A172 (cell line): ENCODE measurements around the gene MRPS11. TPM values are rescaled to one million over a fixed set of nuclear protein-coding genes. Genes with fewer than 3 reads are reported as not detected.
"Not testable (repeated sequence)": the region's sequence is repeated elsewhere in the genome, so short reads cannot be mapped to it uniquely, and the experiment has no call there.

Experiments used
- DNase-seq: peaks from one replicate; pipeline ENCODE4 v3.0.0-alpha.2; 2015; ENCODE audit warnings: low spot score
- total RNA-seq: library from RNA; depleted of rRNA; stranded (reverse); fragments of >200 nt; shearing (Covaris generic); gene quantifications from 2 replicates; pipeline ENCODE4 v1.2.3, GENCODE V29; 2014; rRNA removed

The MRPS11 gene
- 51.1 and 106 TPM in 2 replicates for total RNA-seq

DNA sequence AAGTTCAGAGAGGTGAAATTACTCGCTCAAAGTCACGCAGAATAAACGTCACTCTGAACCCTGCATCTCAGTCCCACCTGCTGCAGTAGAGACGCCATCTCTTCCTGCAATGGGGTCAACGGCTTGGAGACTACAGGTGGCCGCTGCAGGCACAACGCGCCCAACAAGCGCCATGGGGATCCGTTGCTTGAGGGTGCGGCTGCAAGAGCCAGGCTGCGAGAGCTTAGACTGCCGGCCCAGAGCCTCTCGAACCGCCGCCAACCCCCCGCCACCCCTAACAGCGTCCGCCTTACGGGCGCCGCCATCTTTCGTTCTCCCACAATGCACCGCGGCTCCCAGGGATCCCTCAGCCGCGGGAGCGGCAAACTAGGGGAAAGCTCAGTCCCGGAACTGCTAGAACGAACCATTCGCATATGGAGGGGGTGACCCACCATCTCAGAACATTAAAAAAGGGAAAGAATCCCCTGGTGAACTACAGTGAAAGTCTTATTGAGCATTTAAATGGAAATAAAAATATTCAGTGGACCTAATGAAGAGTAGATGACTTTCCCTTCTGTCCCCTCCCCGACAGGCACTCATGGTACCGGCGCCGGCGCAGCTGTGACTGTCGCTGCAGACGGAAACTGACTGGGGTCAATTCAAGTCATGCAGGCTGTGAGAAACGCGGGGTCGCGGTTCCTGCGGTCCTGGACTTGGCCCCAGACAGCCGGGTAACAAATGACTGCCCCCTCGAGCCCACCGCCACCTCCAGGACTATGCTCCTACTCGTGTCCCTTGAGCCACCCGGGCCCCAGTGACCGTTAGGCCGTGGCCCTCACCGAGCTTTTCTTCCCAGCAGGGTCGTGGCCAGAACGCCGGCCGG is at the start of gene MRPS11, which contains the start of gene MRPL46:
TSS of gene MRPS11 (plus strand) at position 636 of the 862 bp plus-strand sequence. CDS start at position 646, 10 bp downstream.
TSS of gene MRPL46 (minus strand) at position 316 of the 862 bp plus-strand sequence. CDS start at position 305, 11 bp downstream.
- peak; percentile 78 for DNase-seq

DNA sequence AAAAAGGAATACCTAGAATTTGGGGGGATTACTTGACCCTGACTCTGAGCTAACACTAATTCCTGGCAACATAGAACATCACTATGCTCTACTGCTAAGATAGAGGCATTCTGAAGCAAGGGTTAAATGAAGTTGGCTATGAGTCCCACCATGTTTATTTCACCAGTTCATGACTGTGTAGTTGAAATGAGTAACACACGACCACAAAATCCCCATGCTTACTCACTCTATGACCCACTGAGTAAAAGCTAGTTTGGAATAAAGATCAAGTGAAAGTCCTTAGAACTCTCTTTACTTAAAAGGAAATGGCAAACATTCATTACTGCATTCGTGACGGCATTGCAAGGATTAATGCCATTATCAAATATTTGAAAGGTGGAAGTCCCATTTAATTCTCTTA is 47.7 kb upstream of the MRPS11 start:
- DNase-seq: no peak

DNA sequence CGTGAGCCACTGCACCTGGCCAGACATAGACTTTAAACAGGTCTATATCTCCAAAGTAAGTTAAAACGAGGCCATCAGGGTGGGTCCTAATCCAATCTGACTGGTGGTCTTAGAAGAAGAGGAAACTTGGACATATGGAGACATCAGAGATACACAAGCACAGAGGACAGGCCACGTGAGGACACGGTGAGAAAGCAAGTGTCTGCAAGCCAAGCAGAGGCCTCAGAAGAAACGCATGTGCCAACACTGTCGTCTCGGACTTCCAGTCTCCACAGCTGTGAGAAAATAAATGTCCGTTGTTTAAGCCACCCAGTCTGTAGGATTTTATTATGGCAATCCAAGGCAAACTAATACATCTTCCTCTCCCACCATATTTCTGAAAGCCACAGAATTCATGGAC is 44.2 kb upstream of the MRPS11 start:
- DNase-seq: no peak

GRCh38 chr15:88426304-88426703 is 41.2 kb upstream of the MRPS11 start:
- DNase-seq: no peak

GRCh38 chr15:88428053-88428452 is 39.5 kb upstream of the MRPS11 start:
- DNase-seq: no peak

- no peak for DNase-seq
Measured at GRCh38 chr15:88428805-88429605, 38.5 kb upstream of the MRPS11 start.

GRCh38 chr15:88430051-88430450 is 37.5 kb upstream of the MRPS11 start:
- DNase-seq: no peak

DNA sequence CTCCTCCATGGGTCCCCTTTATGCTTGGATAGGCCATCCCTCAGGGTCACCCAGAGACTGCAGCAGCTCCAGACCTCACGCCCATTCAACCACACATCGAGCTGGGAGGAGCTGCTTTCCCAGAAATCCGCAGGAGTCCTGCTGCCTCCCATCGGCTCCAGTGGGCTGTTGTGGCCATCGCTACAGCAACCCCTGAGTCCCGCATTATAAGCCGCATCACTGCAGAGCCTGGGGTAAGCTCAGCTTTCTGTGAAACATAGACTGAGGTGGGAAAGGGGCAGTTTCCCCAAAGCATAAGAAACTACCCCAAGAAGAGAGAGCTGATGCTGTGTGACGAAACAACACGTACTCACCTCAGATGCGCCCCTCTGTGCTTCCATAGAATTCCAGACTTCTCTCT is 36.1 kb upstream of the MRPS11 start:
- DNase-seq: no peak

GRCh38 chr15:88433046-88433685 is 34.3 kb upstream of the MRPS11 start:
- DNase-seq: no peak

DNA sequence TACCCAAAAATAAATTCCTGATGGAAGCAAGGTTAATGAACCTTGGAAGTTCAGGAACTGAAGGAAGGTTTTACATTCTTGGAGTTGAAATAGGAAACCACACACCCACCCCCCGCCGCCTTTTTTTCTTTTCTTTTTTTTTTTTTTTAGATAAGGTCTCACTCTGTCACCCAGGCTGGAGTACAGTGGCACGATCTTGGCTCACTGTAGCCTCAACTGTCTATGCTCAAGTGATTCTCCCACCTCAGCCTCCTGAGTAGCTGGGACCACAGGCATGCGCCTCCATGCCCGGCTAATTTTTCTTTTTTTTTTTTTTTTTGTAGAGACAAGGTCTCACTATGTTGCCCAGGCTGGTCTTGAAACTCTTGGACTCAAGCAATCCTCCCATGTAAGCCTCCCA is 33.4 kb upstream of the MRPS11 start:
- DNase-seq: not testable (repeated sequence)

- no peak for DNase-seq
Measured at GRCh38 chr15:88438181-88438580, 29.3 kb upstream of the MRPS11 start.

DNA sequence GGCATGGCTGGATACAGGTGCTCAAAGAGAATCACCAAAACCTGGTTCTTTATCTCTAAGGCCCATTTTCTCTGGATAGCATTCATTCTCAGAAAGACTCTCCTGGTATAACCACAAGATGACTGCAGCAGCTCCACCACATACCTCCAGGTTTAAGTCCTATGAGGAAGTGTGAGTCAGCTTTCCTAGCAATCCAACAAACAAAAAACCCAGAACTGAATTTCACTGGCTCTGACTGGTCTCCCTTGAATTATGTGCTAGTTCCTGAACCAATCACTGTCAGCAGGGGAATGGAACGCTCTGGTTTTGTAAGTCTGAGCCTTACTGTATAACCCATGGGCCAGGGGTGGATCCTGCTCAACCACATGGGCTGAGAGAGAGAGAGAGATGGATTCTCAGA is 27.5 kb upstream of the MRPS11 start:
- DNase-seq: peak; percentile 65

DNA sequence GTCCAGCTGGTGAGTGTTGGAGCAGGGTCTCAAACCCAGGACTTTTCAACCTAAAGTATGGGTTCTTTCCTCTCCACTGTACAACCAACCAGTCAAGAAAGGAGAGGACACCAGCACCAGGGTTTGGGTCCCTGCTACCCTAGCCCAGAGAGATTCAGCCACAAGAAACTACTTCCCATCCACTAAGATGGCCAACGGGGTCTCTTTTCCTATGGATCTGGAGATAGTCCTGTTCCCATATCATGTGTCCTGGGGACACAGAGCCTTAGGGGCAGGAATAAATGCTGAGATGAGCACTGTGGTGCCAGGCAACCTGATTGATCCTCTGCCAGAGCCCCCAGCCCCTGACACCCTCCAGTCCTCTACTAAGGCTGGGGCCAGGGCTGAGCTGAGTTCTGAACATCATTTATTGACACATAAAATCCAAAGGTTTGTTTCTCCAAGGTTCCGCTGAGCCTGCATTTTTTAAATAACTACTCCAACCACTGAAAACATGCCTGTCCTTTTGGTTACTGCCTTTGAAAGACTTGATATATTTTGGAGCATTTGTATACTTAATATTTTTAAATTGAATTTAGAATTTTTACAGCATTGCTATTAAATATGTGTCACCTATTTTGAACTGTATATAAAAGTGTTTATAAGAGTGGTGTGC is 26.3 kb upstream of the MRPS11 start:
- DNase-seq: no peak

GRCh38 chr15:88447206-88447605 is 20.3 kb upstream of the MRPS11 start:
- DNase-seq: no peak

- no peak for DNase-seq
Measured at GRCh38 chr15:88447741-88448140, 19.8 kb upstream of the MRPS11 start.

- no peak for DNase-seq
Measured at GRCh38 chr15:88448991-88449461, 18.5 kb upstream of the MRPS11 start.

- no peak for DNase-seq
Measured at GRCh38 chr15:88449581-88449980, 17.9 kb upstream of the MRPS11 start.

DNA sequence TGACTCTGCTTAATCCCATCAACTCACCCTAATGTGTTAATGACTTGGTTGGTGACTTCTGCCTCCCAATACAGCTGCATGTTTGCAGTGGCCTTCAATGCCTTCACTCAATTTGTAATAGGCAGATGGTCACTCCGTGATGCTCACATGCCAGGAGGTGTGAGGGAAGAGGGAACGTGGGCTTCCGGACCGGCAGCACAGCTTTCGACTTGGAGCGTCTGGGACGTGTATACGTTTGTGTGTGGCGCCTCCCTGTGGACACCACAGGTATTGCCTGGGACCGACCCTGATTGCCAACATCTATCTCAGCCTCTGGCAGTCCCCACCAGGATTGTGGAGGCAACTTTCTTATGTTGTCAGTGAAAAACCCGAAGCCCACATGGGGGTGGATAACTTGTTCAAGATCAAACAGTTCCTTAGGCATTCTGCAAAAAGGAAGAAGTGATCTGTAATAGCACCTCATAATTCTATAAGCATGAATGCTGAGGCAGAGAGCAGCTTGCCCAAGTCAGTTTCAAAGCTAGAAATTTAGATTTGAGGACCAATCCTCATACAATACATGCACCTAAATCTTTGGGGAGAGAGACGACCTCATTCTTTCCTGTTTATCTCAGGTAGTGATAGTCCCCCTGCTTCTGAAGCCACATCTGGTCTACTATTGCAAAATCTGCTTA is 17.2 kb upstream of the MRPS11 start:
- DNase-seq: peak; percentile 53

- DNase-seq: no peak
Measured at GRCh38 chr15:88453651-88454050, 13.9 kb upstream of the MRPS11 start.

- DNase-seq: no peak
Measured at GRCh38 chr15:88454236-88454635, 13.3 kb upstream of the MRPS11 start.
